OCI-LY3 (cell line): Measurements from ENCODE around the gene ALKBH4.
"Not testable (repeated sequence)": the region's sequence is repeated elsewhere in the genome, so short reads cannot be mapped to it uniquely, and the experiment has no call there.

Source experiments
- H2AFZ ChIP-seq: fragments of 200-600, 300-600 bp; shearing (Covaris generic); 2 replicates; pipeline ENCODE4 v1.6.0; 2014; ENCODE audit warnings: antibody characterized with exemption, low read depth, low read length
- H3K27ac ChIP-seq: fragments of 200-600, 300-600 bp; sonication (generic); 2 replicates; pipeline ENCODE4 v1.5.1; 2014; ENCODE audit warnings: mild to moderate bottlenecking, low read length, moderate library complexity, mixed read lengths
- H3K27me3 ChIP-seq: fragments of 200-600, 300-600 bp; sonication (generic); 2 replicates; pipeline ENCODE4 v1.6.1; 2014; ENCODE audit warnings: low read depth, low read length, mixed read lengths
- H3K36me3 ChIP-seq: fragments of 200-600, 300-600 bp; sonication (generic); replicated peaks from 2 replicates; pipeline ENCODE3; 2014; ENCODE audit warnings: low read depth, low read length, mixed read lengths
- H3K4me1 ChIP-seq: fragments of 300-600, 200-600 bp; sonication (generic); 2 replicates; pipeline ENCODE4 v1.6.1; 2014; ENCODE audit warnings: low read length, mixed read lengths
- H3K4me2 ChIP-seq: fragments of 200-600, 300-600 bp; sonication (generic); 2 replicates; pipeline ENCODE4 v1.6.1; 2014; ENCODE audit warnings: low read length, mixed read lengths
- H3K4me3 ChIP-seq: fragments of 300-600, 200-600 bp; sonication (generic); 2 replicates; pipeline ENCODE4 v1.5.1; 2014; ENCODE audit warnings: antibody characterized with exemption, mild to moderate bottlenecking, low read length, moderate library complexity
- H3K79me2 ChIP-seq: fragments of 300-600, 200-600 bp; shearing (Covaris generic); 2 replicates; pipeline ENCODE4 v1.6.1; 2014; ENCODE audit warnings: mild to moderate bottlenecking, low read length, mixed read lengths
- H3K9ac ChIP-seq: fragments of 300-600, 200-600 bp; shearing (Covaris generic); 2 replicates; pipeline ENCODE4 v1.6.0; 2014; ENCODE audit warnings: mild to moderate bottlenecking, low read length, moderate library complexity
- H3K9me3 ChIP-seq: fragments of 200-600, 300-600 bp; shearing (Covaris generic); 2 replicates; pipeline ENCODE4 v1.6.1; 2014; ENCODE audit warnings: low read length, mixed read lengths; ENCODE audit not compliant: insufficient read depth
- H4K20me1 ChIP-seq: fragments of 200-600, 300-600 bp; sonication (generic); 2 replicates; pipeline ENCODE4 v1.6.1; 2016; ENCODE audit warnings: low read length, mixed read lengths; ENCODE audit not compliant: insufficient read depth
- CTCF ChIP-seq: fragments of 200-600, 300-600 bp; sonication (generic); IDR thresholded peaks from 2 replicates; pipeline ENCODE4 v1.5.1; 2014; ENCODE audit warnings: antibody characterized with exemption, low read length, low read depth
- EZH2phosphoT487 ChIP-seq: fragments of 200-600 bp; shearing (Covaris generic); IDR thresholded peaks from 2 replicates; pipeline ENCODE4 v1.6.1; 2018; ENCODE audit warnings: antibody characterized with exemption, mixed run types, low read depth

Gene ALKBH4

GRCh38 chr7:102457352-102457924 is 7.2 kb downstream of the ALKBH4 start:
- TF ChIP-seq CTCF (no peak), EZH2phosphoT487 (no peak)
- Histone ChIP-seq H3K4me3 (no peak overlapping the region), H3K27ac (no peak overlapping the region), H3K79me2 (peaks cover 7% of the 10 kb centered on the region; the same call in 1 of the 2 replicates), H3K36me3 (peaks cover 4% of the 10 kb centered on the region), H3K27me3 (no peaks in the 10 kb centered on the region), H2AFZ (no peak overlapping the region), H4K20me1 (no peaks in the 10 kb centered on the region), H3K4me2 (no peak overlapping the region), H3K4me1 (no peaks in the 10 kb centered on the region), H3K9me3 (no peaks in the 10 kb centered on the region), H3K9ac (no peak overlapping the region)

- Histone ChIP-seq H3K4me3 (no peak overlapping the region), H3K27ac (no peak overlapping the region), H3K9me3 (no peaks in the 10 kb centered on the region), H3K36me3 (peaks cover 4% of the 10 kb centered on the region), H3K4me1 (peaks cover 6% of the 10 kb centered on the region), H3K79me2 (no peaks in the 10 kb centered on the region), H4K20me1 (no peaks in the 10 kb centered on the region), H3K4me2 (no peak overlapping the region), H3K9ac (no peak overlapping the region), H2AFZ (no peak overlapping the region), H3K27me3 (no peaks in the 10 kb centered on the region)
- TF ChIP-seq CTCF = no peak
- no peak for TF ChIP-seq EZH2phosphoT487
These were observed 8.3 kb downstream of the ALKBH4 start for GRCh38 chr7:102456327-102456726.

- Histone ChIP-seq H3K4me1 (peaks cover 12% of the 10 kb centered on the region), H3K27ac (no peak overlapping the region), H3K27me3 (no peaks in the 10 kb centered on the region), H3K9me3 (no peaks in the 10 kb centered on the region), H3K79me2 (no peaks in the 10 kb centered on the region), H3K4me2 (no peak overlapping the region), H3K4me3 (no peak overlapping the region), H2AFZ (no peak overlapping the region), H3K36me3 (peaks cover 4% of the 10 kb centered on the region), H3K9ac (no peak overlapping the region), H4K20me1 (no peaks in the 10 kb centered on the region)
- TF ChIP-seq EZH2phosphoT487 (no peak), CTCF (no peak)
These were observed 9.1 kb downstream of the ALKBH4 start for GRCh38 chr7:102455596-102455995.

DNA sequence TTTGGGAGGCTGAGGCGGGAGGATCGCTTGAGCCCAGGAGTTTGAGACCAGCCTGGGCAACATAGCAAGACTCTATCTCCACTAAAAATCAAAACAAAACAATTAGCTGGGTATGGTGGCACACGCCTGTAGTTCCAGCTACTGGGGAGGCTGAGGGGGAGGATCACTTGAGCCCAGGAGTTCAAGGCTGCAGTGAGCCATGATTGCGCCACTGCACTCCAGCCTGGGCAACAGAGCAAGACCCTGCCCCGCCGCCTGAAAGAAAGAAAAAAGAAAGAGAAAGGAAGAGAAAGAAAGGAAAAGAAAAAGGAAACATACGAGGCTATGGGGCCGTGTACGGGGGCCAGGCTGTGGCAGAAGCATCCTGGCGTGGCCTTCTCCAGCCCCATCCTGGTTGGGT is 9.7 kb downstream of the ALKBH4 start:
- H3K79me2 ChIP-seq, H3K9ac ChIP-seq, H3K9me3 ChIP-seq, H4K20me1 ChIP-seq, H3K36me3 ChIP-seq, H3K4me2 ChIP-seq, H3K27me3 ChIP-seq, H2AFZ ChIP-seq, H3K27ac ChIP-seq, H3K4me3 ChIP-seq: not testable (repeated sequence)
- H3K4me1 ChIP-seq = peaks cover 17% of the 10 kb centered on the region

DNA sequence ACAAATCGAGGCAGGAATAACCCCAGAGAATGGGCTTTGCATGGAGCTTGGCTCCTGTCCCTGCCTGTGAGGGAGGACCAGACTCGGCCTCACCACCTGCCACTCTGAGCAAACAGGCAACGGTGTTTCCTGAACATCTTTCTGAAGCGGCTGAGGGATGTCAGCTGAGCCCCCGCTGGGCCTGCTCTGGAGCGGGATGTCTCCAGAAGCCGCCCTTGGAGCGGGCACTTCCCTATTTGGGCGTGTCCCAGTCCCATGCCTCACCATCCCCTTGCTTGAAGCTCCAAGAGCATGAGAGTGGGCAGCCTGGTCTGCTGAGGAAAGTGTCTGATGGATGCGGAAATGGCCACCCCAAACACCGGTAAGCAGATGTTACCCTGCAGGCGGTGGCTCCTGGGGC is 10.2 kb downstream of the ALKBH4 start:
- H3K27ac ChIP-seq = no peak overlapping the region
- H3K79me2 ChIP-seq = no peaks in the 10 kb centered on the region
- H3K27me3 ChIP-seq = no peaks in the 10 kb centered on the region
- H4K20me1 ChIP-seq = no peaks in the 10 kb centered on the region
- H3K4me1 ChIP-seq = peaks cover 17% of the 10 kb centered on the region
- H2AFZ ChIP-seq = no peak overlapping the region
- H3K4me3 ChIP-seq = no peak overlapping the region
- no peaks in the 10 kb centered on the region for H3K9me3 ChIP-seq
- peaks cover 2% of the 10 kb centered on the region for H3K36me3 ChIP-seq
- no peak for TF ChIP-seq CTCF
- TF ChIP-seq EZH2phosphoT487 = no peak
- no peak overlapping the region for H3K4me2 ChIP-seq
- no peak overlapping the region for H3K9ac ChIP-seq
